ENCODE measurements around the gene C1orf21. TPM values are rescaled to one million over a fixed set of nuclear protein-coding genes. Genes with fewer than 3 reads are reported as not detected.

The C1orf21 gene
- total and polyA plus RNA-seq, 10 donors, result 9.7 to 60.4 (median 26.7) TPM

DNA sequence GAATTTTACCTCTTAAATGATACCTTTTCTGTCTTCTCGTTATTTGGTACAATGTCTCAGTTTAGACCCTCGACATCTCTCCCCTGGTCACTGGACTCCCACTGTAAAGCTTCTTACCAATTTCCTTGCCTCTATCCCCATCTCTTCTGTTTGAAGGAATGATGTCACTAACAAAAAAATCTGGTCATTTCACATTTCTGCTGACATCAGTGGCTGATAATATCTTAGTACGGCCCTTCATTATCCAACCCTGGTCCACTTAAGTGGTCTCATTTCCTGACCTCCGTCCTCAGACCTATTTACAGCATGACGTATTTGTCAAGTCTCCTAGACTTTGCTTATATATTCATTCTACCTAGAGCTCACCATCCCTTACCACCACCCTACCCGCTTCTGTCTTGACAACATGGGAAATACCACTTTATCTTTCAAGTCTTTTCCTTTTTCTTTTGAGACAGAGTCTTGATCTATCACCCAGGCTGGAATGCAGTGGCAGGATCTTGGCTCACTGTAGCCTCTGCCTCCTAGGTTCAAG is 60.9 kb downstream of the C1orf21 start:
- Histone ChIP-seq H3K9me3 (no peaks in the 10 kb centered on the region), H3K4me1 (no peaks in the 10 kb centered on the region), H3K36me3 (no peaks in the 10 kb centered on the region), H3K27ac (no peak overlapping the region), H3K27me3 (replicated peaks in 1 of 7) (no peaks in the 10 kb centered on the region), H3K4me3 (no peak overlapping the region)
- TF ChIP-seq POLR2AphosphoS5 (IDR thresholded peaks at IDR 0.05), result no peak
- no peak for TF ChIP-seq POLR2A (IDR thresholded peaks at IDR 0.05)
- TF ChIP-seq, protein P1, sequence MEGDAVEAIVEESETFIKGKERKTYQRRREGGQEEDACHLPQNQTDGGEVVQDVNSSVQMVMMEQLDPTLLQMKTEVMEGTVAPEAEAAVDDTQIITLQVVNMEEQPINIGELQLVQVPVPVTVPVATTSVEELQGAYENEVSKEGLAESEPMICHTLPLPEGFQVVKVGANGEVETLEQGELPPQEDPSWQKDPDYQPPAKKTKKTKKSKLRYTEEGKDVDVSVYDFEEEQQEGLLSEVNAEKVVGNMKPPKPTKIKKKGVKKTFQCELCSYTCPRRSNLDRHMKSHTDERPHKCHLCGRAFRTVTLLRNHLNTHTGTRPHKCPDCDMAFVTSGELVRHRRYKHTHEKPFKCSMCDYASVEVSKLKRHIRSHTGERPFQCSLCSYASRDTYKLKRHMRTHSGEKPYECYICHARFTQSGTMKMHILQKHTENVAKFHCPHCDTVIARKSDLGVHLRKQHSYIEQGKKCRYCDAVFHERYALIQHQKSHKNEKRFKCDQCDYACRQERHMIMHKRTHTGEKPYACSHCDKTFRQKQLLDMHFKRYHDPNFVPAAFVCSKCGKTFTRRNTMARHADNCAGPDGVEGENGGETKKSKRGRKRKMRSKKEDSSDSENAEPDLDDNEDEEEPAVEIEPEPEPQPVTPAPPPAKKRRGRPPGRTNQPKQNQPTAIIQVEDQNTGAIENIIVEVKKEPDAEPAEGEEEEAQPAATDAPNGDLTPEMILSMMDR (IDR thresholded peaks at IDR 0.05 in 8 of 11, conservative IDR thresholded peaks at IDR 0.05 in 3 of 11), result no peak
- intact Hi-C loops (cut with DNase I; ENCODE audit: low total_unique reads), result no loop called here
- DNase-seq, result no peak
- 84 to 93% (median 86%) methylated on average over 6 of the region's 6 CpGs for WGBS, 5 donors

DNA sequence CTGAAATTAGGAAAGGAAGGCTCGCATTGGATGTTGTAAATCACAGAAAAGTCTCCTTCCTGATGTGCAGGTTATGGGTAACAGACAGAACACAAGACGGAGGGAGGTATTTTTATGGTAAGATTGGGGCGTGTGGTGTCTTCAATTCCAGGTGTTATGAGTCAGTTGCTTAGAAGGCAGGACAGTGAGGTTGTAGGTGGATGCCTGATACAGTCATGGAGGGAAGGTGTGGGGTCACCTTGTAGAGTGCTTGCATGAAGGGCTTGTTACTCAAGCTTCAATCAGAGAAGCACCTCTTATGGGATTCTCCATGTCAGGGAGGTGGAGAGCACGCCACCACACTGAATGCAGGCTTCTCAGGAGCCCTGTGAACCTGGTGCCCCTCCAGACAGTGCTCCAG is 63.1 kb downstream of the C1orf21 start:
- H3K4me3 ChIP-seq, result no peak overlapping the region
- H3K9me3 ChIP-seq, result no peaks in the 10 kb centered on the region
- no peak for DNase-seq
- H3K36me3 ChIP-seq, result no peaks in the 10 kb centered on the region
- H3K27ac ChIP-seq, result no peak overlapping the region
- no peak for TF ChIP-seq POLR2AphosphoS5 (IDR thresholded peaks at IDR 0.05)
- TF ChIP-seq, protein P1 (IDR thresholded peaks at IDR 0.05 in 8 of 11, conservative IDR thresholded peaks at IDR 0.05 in 3 of 11), result no peak
- no peak for TF ChIP-seq POLR2A (IDR thresholded peaks at IDR 0.05)
- H3K4me1 ChIP-seq, result peaks cover 0 to 6% (median 0%) of the 10 kb centered on the region in 6 donors
- 84 to 93% (median 88%) methylated on average over 4 of the region's 4 CpGs for WGBS, 5 donors
- intact Hi-C loops (cut with DNase I; ENCODE audit: low total_unique reads), result no loop called here
- H3K27me3 ChIP-seq (replicated peaks in 1 of 7), result no peaks in the 10 kb centered on the region

DNA sequence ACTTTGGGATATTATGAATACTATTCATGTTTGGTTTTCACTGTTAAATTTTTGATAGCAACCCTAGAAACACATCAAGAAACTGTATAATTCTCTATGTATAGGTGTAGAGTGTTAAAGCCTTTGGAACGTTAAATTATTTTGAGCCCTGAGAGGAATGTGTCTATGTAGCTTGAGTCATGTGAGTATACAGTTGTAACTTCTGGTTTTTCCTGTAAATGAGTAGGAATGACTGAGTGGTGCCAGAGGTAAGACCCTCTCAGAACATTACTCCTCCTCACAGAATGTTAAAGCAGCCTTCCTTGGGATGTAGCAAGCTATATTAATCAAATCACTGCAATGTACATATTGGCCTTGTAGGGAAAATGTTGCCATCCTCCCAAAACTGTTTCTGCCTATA is 69.0 kb downstream of the C1orf21 start:
- Histone ChIP-seq H3K27me3 (replicated peaks in 1 of 7) (no peaks in the 10 kb centered on the region), H3K36me3 (no peaks in the 10 kb centered on the region), H3K27ac (no peak overlapping the region), H3K4me1 (peaks cover 0 to 20% (median 2%) of the 10 kb centered on the region in 6 donors), H3K9me3 (no peaks in the 10 kb centered on the region), H3K4me3 (no peak overlapping the region)
- no peak for DNase-seq
- 56 to 78% (median 68%) methylated on average over 1 of the region's 1 CpG for WGBS, 5 donors
- TF ChIP-seq, protein P1 (IDR thresholded peaks at IDR 0.05 in 8 of 11, conservative IDR thresholded peaks at IDR 0.05 in 3 of 11), result no peak
- TF ChIP-seq POLR2AphosphoS5 (IDR thresholded peaks at IDR 0.05), result no peak
- TF ChIP-seq POLR2A (IDR thresholded peaks at IDR 0.05), result no peak
- intact Hi-C loops (cut with DNase I; ENCODE audit: low total_unique reads), result no loop called here

- Histone ChIP-seq H3K27me3 (replicated peaks in 1 of 7) (no peaks in the 10 kb centered on the region), H3K4me3 (no peak overlapping the region), H3K36me3 (no peaks in the 10 kb centered on the region), H3K4me1 (peaks cover 0 to 23% (median 4%) of the 10 kb centered on the region in 6 donors), H3K9me3 (no peaks in the 10 kb centered on the region), H3K27ac (no peak overlapping the region)
- intact Hi-C loops (cut with DNase I; ENCODE audit: low total_unique reads), result no loop called here
- TF ChIP-seq POLR2A (IDR thresholded peaks at IDR 0.05) (no peak), POLR2AphosphoS5 (IDR thresholded peaks at IDR 0.05) (no peak)
- TF ChIP-seq, protein P1 (IDR thresholded peaks at IDR 0.05 in 8 of 11, conservative IDR thresholded peaks at IDR 0.05 in 3 of 11), result no peak
- WGBS, 5 donors, result 23 to 43% (median 36%) methylated on average over 3 of the region's 3 CpGs
- DNase-seq, result no peak
Measured at GRCh38 chr1:184456189-184456588, 69.4 kb downstream of the C1orf21 start.
